Heart left ventricle (tissue), 13 donors: Measurements from ENCODE around the gene SRR.

Experiments used
- POLR2A ChIP-seq, 2 donors: fragments of 450-650 bp; IDR thresholded peaks; one replicate each; pipeline ENCODE4 v1.6.1; 2017; ENCODE audit warnings: antibody characterized with exemption in 2 of 2, mild to moderate bottlenecking in 2 of 2, moderate library complexity in 2 of 2
- TF ChIP-seq, protein P1 (sequence below), 12 donors: fragments of 200-600 bp; sonication (generic) in 4 of 12; IDR thresholded peaks; one replicate each; pipeline versions ENCODE4 v1.5.0 to v1.8.0; 2018 to 2022; ENCODE audit warnings: antibody characterized with exemption in 12 of 12, mild to moderate bottlenecking in 5 of 12
- donor health status: ischemic (EF 13 %, LVEDD 7.1; RV severe dilation, severe dysfunction).
- donor health status: DM: no; HTN: yes; CAD: no.
- donor health status: DM: no; HTN: no; CAD: no.
- donor health status: ischemic (EF 25% LVEDD 6.9; RV normal size, moderate dysfunction).
- donor health status: ischemic (EF 25% LVEDD 5.7; RV mildly dilated, moderate dysfunction).
- donor health status: ischemic (EF 35%, LVEDD 5.7; RV mildly dilated, moderate dysfunction).
- donor health status: nonischemic (EF 11% LVEDD 7.7; RV severe dilation, severe dysfunction).
- donor health status: DM: yes; HTN: yes; CAD: no.
- donor health status: PGD.
- donor health status: ischemic (EF 29% LVEDD 5.4; RV normal size, mild dysfunction).
- donor health status: nonischemic (EF 23%, LVEDD 6.1; RV moderate dilation, normal function).

DNA sequence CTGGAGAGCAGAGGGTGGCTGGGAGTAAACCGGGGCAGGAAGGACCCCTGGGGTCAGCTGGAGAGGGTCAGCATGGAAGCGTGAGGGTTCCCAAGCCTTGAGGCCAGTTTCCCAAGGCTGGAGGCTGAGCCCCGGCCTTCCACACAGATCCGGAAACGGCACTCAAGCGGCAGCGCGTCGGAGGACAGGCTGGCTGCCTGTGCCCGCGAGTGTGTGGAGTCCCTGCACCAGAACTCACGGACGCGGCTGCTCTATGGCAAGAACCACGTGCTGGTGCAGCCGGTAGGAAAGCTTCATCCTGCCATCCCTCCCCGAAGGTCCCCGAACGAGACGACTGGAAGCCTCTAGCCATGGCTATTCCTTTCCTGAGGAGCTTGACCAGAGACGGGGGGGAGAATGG lies 59.6 kb downstream of the SRR start:
- no peak for TF ChIP-seq POLR2A (IDR thresholded peaks at IDR 0.05)
- TF ChIP-seq, protein P1, sequence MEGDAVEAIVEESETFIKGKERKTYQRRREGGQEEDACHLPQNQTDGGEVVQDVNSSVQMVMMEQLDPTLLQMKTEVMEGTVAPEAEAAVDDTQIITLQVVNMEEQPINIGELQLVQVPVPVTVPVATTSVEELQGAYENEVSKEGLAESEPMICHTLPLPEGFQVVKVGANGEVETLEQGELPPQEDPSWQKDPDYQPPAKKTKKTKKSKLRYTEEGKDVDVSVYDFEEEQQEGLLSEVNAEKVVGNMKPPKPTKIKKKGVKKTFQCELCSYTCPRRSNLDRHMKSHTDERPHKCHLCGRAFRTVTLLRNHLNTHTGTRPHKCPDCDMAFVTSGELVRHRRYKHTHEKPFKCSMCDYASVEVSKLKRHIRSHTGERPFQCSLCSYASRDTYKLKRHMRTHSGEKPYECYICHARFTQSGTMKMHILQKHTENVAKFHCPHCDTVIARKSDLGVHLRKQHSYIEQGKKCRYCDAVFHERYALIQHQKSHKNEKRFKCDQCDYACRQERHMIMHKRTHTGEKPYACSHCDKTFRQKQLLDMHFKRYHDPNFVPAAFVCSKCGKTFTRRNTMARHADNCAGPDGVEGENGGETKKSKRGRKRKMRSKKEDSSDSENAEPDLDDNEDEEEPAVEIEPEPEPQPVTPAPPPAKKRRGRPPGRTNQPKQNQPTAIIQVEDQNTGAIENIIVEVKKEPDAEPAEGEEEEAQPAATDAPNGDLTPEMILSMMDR (IDR thresholded peaks at IDR 0.05): no peak
